Activated naive CD4-positive, alpha-beta T cell treated with anti-CD3 and anti-CD28 coated beads, Interleukin-2, amount 50 U/mL, for 16 hours (primary cell): ENCODE measurements around the gene PARVG.

ENCODE experiments used
- DNase-seq: peaks from one replicate; pipeline ENCODE4 v3.0.0-alpha.2; 2020

Gene PARVG

DNA sequence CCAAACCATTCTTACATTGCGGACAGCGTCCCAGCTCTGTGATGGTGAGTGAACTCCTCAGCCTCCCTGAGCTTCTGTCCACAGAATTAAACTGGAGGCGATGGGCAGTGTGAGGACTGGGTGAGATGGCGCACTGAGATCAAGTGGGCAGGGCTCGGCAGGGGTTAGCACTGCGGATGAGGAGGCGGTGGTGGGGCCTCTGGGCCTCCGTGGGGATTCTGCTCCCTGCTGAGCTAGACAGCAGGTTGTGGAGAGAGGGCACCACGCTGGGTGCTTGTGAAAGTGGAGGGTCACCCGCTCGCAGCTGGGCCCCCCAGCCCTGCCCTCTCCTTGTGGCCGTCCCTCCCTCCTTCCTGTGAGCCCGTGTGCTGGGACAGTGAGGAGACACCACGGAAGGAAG is 25.6 kb upstream of the PARVG start:
- no peak for DNase-seq

- no peak for DNase-seq
These were observed 22.7 kb upstream of the PARVG start for GRCh38 chr22:44157916-44158618.

DNA sequence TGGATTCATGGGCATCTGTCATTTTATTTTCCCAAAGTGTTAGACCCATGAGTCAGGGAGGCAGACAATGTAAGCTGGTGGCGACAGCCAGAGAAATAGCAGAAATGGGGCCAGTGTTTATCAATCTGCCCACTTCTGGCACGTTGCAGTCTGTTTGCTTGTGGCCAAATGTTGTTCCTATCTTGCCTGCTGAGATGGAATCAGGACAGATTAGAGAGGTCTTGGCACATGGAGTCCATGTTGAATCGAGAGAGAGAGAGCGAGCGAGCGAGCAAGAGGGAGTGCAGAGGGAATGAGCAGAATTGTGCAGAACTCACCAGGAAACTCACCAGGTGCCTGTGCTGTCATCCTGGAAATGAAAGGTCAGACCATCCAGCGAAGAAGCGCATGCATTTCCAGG is 21.9 kb upstream of the PARVG start:
- DNase-seq: no peak

- no peak for DNase-seq
These were observed 21.5 kb upstream of the PARVG start for GRCh38 chr22:44159221-44159620.

GRCh38 chr22:44159811-44160210 is 20.9 kb upstream of the PARVG start:
- no peak for DNase-seq

GRCh38 chr22:44160421-44160820 is 20.3 kb upstream of the PARVG start:
- DNase-seq: no peak

- no peak for DNase-seq
These were observed 19.1 kb upstream of the PARVG start for GRCh38 chr22:44161673-44162072.

- no peak for DNase-seq
These were observed 17.8 kb upstream of the PARVG start for GRCh38 chr22:44162960-44163359.

- DNase-seq: no peak
These were observed 17.2 kb upstream of the PARVG start for GRCh38 chr22:44163536-44163935.

GRCh38 chr22:44164031-44164430 is 16.7 kb upstream of the PARVG start:
- no peak for DNase-seq

GRCh38 chr22:44165286-44165874 is 15.3 kb upstream of the PARVG start:
- no peak for DNase-seq

GRCh38 chr22:44166498-44167276 is 14.0 kb upstream of the PARVG start:
- no peak for DNase-seq

GRCh38 chr22:44167501-44167900 is 13.2 kb upstream of the PARVG start:
- DNase-seq: no peak

- DNase-seq: no peak
These were observed 12.5 kb upstream of the PARVG start for GRCh38 chr22:44168206-44168605.

GRCh38 chr22:44170470-44170869 is 10.3 kb upstream of the PARVG start:
- DNase-seq: no peak

DNA sequence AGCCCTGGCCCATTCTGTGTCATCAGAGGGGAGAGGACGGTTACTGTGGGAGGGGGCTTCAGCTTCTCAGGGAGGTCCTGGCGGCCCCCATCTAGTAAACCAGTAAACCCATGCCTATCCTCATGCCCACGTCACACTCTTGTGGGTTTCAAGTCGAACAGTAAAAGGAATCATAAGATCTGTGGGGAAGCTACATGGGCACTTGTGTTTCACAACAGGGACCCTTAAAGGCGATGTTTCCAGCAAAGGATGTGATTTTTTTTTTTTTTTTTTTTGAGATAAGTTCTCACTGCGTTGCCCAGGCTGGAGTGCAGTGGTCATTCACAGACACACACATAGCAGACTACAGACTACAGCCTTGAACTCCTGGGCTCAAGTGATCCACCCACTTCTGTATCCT is 9.2 kb upstream of the PARVG start:
- no peak for DNase-seq

DNA sequence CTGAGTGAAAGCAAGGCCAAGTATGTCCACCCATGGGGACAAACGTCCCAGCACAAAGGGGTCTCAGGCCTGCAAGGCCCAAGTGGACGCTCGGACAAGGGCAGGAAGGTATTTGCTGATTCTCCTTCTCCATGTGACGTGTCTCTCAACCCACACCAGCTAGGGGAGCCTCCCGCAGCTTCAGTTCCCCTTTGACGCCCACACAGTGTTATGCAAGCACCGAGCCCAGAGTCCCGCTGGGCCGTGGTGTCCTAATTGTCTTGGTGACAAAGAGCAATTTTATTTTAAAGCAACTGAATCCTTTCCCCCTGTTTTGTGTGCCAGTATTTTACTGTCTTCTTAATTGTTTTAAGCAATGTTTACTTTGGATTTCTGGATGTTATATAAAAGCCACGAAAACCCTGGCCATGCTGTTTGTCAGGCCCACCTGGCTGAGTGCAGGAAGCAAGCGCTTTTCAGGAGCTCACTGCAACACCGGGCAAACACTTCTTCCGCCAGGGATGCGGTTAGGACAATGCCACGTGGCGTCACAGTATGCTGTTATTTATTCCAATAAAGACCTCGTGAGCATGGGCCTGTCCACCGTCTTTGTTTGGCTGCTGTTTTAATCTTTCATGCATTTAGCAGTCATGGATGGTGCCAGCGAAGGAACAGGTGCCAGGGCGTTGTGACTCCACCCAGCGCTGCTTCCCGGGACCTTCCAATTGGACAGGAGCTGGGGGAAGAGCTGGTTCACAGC is 8.2 kb upstream of the PARVG start:
- DNase-seq: no peak

- no peak for DNase-seq
These were observed 7.6 kb upstream of the PARVG start for GRCh38 chr22:44173154-44173553.

DNA sequence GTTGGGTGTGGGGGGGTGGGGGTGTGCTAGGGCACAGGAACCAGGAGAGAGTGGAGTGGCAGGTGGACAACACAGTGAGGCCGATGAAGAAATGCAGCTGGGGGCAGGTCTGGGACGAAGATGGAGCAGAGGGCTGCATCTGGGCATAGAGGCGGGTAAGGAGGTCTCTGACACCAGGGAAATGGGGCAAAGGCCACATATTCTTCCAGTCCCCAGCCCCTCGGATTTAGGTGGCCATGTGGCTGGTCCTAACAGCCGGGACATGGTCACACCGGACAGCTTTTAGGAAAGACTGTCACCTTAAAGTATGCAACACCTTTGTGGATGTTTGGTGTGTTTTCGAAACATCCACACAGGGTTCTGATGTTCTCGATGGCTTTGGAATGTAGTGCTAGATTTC is 5.0 kb upstream of the PARVG start:
- DNase-seq: no peak

GRCh38 chr22:44179196-44179988 is 1.3 kb upstream of the PARVG start:
- no peak for DNase-seq

DNA sequence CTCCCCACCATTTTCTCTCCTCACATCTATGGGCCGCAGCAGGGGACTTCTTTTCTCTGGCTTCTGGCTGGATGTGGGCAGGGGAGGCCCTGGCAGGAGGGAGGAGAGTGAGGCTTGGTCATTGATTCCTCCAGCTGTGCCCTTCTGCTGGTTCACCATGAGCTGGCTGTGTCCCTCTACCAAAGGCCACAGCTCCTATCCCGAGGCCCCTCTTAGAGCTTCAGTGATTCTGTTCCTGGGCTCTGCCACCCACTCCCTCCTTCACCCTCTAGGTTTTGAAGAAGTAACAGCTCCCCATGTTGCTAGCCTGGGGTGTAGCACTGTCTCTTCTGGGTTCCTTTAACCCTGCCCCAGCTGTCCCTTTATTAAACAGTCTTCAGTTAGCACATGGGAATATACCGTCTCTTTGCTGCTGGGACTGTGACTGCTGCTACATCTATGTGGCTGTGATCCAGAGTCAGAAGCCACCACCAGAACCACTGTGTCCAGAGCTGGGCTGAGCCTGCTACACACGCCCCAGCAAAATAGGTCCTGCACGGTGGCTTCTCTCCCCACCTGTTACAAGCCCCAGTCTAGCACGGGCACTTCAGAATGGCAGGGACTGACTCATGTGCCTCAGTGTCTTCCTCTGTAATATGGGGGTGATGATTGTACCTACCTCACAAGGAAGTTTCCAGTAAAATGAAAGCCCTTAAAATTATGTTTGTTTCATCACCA is 578 bp upstream of the PARVG start:
- DNase-seq: no peak
